NT2/D1 (cell line): ENCODE results near the gene TERT.

Experiments used
- SUZ12 ChIP-seq: IDR thresholded peaks from 2 replicates; pipeline ENCODE4 v1.6.1; 2011; ENCODE audit not compliant: insufficient read length, insufficient read depth; ENCODE audit errors: extremely low read depth
- YY1 ChIP-seq: IDR thresholded peaks from 2 replicates; pipeline ENCODE4 v1.6.1; 2011; ENCODE audit not compliant: insufficient read length, insufficient read depth
- ZNF274 ChIP-seq: IDR thresholded peaks from 2 replicates; pipeline ENCODE4 v1.6.1; 2011; ENCODE audit warnings: mild to moderate bottlenecking, low read depth, low read length

DNA sequence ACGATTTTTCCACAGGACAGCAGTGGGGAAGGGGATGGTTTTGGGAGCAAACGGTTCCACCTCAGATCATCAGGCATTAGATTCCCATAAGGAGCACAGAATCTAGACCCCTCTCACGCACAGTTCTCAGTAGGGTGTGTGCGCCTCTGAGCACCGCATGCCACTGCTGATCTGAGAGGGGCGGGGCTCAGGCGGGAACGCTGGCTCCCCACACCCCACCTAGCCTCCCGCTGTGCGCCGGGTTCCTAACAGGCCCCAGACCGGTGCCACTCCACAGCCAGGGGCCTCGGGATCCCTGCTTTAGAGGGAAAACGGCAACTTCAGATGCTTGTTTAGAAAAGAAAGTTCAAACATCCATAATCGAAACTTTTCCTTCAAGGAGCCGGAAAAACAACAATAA lies 20.4 kb downstream of the TERT start:
- TF ChIP-seq SUZ12 (no peak), ZNF274 (no peak), YY1 (no peak)
